ENCODE measurements around the gene FBF1.

- no peak for TF ChIP-seq POLR2A (IDR thresholded peaks at IDR 0.05)
- TF ChIP-seq, protein P1, sequence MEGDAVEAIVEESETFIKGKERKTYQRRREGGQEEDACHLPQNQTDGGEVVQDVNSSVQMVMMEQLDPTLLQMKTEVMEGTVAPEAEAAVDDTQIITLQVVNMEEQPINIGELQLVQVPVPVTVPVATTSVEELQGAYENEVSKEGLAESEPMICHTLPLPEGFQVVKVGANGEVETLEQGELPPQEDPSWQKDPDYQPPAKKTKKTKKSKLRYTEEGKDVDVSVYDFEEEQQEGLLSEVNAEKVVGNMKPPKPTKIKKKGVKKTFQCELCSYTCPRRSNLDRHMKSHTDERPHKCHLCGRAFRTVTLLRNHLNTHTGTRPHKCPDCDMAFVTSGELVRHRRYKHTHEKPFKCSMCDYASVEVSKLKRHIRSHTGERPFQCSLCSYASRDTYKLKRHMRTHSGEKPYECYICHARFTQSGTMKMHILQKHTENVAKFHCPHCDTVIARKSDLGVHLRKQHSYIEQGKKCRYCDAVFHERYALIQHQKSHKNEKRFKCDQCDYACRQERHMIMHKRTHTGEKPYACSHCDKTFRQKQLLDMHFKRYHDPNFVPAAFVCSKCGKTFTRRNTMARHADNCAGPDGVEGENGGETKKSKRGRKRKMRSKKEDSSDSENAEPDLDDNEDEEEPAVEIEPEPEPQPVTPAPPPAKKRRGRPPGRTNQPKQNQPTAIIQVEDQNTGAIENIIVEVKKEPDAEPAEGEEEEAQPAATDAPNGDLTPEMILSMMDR (IDR thresholded peaks at IDR 0.05): no peak
Observed at GRCh38 chr17:75894049-75894733, 46.7 kb downstream of the FBF1 start.

Data from thyroid gland (tissue), 4 donors.